Chondrocyte (in vitro differentiated cells): ENCODE results near the gene BDNF. TPM values are rescaled to one million over a fixed set of nuclear protein-coding genes. Genes with fewer than 3 reads are reported as not detected.

Experiments
- DNase-seq: peaks from one replicate; pipeline ENCODE4 v3.0.0; 2021; ENCODE audit warnings: mixed read lengths, low spot score
- H3K27ac Mint-ChIP-seq: one replicate; pipeline ENCODE4 v1.8.0; 2021; ENCODE audit warnings: mild to moderate bottlenecking, moderate library complexity, mixed read lengths; ENCODE audit not compliant: unreplicated experiment
- H3K27me3 Mint-ChIP-seq: 2 replicates; pipeline ENCODE4 v1.8.0; 2021; ENCODE audit warnings: low read depth, mixed read lengths
- H3K36me3 Mint-ChIP-seq: 2 replicates; pipeline ENCODE4 v1.8.0; 2021; ENCODE audit warnings: low read depth, mixed read lengths
- H3K4me1 Mint-ChIP-seq: 2 replicates; pipeline ENCODE4 v1.8.0; 2021; ENCODE audit warnings: low read depth, mild to moderate bottlenecking, mixed read lengths
- H3K4me3 Mint-ChIP-seq: one replicate; pipeline ENCODE4 v1.8.0; 2021; ENCODE audit warnings: mild to moderate bottlenecking, moderate library complexity, mixed read lengths; ENCODE audit not compliant: unreplicated experiment
- H3K9me3 Mint-ChIP-seq: 2 replicates; pipeline ENCODE4 v1.8.0; 2021; ENCODE audit warnings: low read depth, mixed read lengths
- CTCF ChIP-seq: fragments of 200-600 bp; sonication (generic); IDR thresholded peaks from 2 replicates; pipeline ENCODE4 v1.5.0; 2021; ENCODE audit warnings: antibody characterized with exemption, mild to moderate bottlenecking, moderate library complexity
- total RNA-seq: library from RNA; stranded (reverse); gene quantifications from 3 replicates; pipeline ENCODE4 v1.2.1, GENCODE V29; 2021

BDNF gene
- total RNA-seq, 1 donor from 2014 or later = 4.1 TPM

GRCh38 chr11:27699242-27699925, 871 bp downstream of the BDNF start:
- Mint-ChIP-seq H3K4me1 (peaks cover 57% of the 10 kb centered on the region), H3K4me3 (peak overlapping the region; percentile 91), H3K9me3 (no peaks in the 10 kb centered on the region), H3K27ac (peak overlapping the region; percentile 68), H3K36me3 (no peaks in the 10 kb centered on the region), H3K27me3 (no peaks in the 10 kb centered on the region)
- TF ChIP-seq CTCF = peak; percentile 66
- peak; percentile 82 for DNase-seq

- Mint-ChIP-seq H3K27me3 (no peaks in the 10 kb centered on the region), H3K36me3 (no peaks in the 10 kb centered on the region), H3K4me1 (peaks cover 57% of the 10 kb centered on the region), H3K4me3 (peak overlapping the region; percentile 91), H3K9me3 (no peaks in the 10 kb centered on the region), H3K27ac (peak overlapping the region; percentile 93)
- TF ChIP-seq CTCF = peak; percentile 91
- DNase-seq = no peak
Measured at GRCh38 chr11:27698872-27699241, 1.4 kb downstream of the BDNF start.

GRCh38 chr11:27697679-27698275, 2.5 kb downstream of the BDNF start:
- Mint-ChIP-seq H3K27me3 (no peaks in the 10 kb centered on the region), H3K36me3 (no peaks in the 10 kb centered on the region), H3K27ac (peak overlapping the region; percentile 49), H3K9me3 (no peaks in the 10 kb centered on the region), H3K4me3 (peak overlapping the region; percentile 17), H3K4me1 (peaks cover 56% of the 10 kb centered on the region)
- DNase-seq = no peak
- no peak for TF ChIP-seq CTCF

- Mint-ChIP-seq H3K27ac (peak overlapping the region; percentile 78), H3K27me3 (no peaks in the 10 kb centered on the region), H3K4me1 (peaks cover 54% of the 10 kb centered on the region), H3K4me3 (peak overlapping the region; percentile 53), H3K36me3 (no peaks in the 10 kb centered on the region), H3K9me3 (no peaks in the 10 kb centered on the region)
- DNase-seq = no peak
- TF ChIP-seq CTCF = no peak
Measured at GRCh38 chr11:27696961-27697360, 3.3 kb downstream of the BDNF start.

GRCh38 chr11:27696115-27696514, 4.1 kb downstream of the BDNF start:
- Mint-ChIP-seq H3K4me1 (peaks cover 45% of the 10 kb centered on the region), H3K36me3 (no peaks in the 10 kb centered on the region), H3K27me3 (no peaks in the 10 kb centered on the region), H3K9me3 (no peaks in the 10 kb centered on the region), H3K4me3 (no peak overlapping the region), H3K27ac (no peak overlapping the region)
- DNase-seq = no peak
- no peak for TF ChIP-seq CTCF
